MCF 10A (cell line): Measurements from ENCODE around the gene TRIB2. TPM values are rescaled to one million over a fixed set of nuclear protein-coding genes. Genes with fewer than 3 reads are reported as not detected.

Experiments used
- BruUV-seq: library from RNA; stranded (reverse); fragments of 400-500 nt; replicated peaks from 2 replicates; lab custom pipeline; 2021; lab: Mats Ljungman, UMichigan
- CTCF ChIA-PET: fragments of 300-600 bp; sonication (Branson Sonifier 250); formaldehyde crosslinking; extraction: SDS; loops from one replicate; lab custom pipeline; 2021; ENCODE audit warnings: antibody characterized with exemption, inconsistent platforms; lab: Yijun Ruan, JAX
- POLR2A ChIA-PET: fragments of 300-600, 350-650 bp; sonication (Branson Sonifier 250); formaldehyde crosslinking; extraction: SDS; loops from one replicate; lab custom pipeline; 2020; ENCODE audit warnings: antibody characterized with exemption, inconsistent platforms; lab: Yijun Ruan, JAX
- DNase-seq: peaks from one replicate; pipeline ENCODE4 v3.0.0-alpha.2; 2018; ENCODE audit not compliant: unreplicated experiment
- H3K27ac Mint-ChIP-seq: one replicate; pipeline ENCODE4 v1.8.0; 2022; ENCODE audit warnings: mild to moderate bottlenecking, low read depth, mixed read lengths; ENCODE audit not compliant: unreplicated experiment
- H3K27me3 Mint-ChIP-seq: one replicate; pipeline ENCODE4 v1.8.0; 2022; ENCODE audit warnings: mixed read lengths; ENCODE audit not compliant: insufficient read depth, unreplicated experiment
- H3K36me3 Mint-ChIP-seq: one replicate; pipeline ENCODE4 v1.8.0; 2022; ENCODE audit warnings: mild to moderate bottlenecking, moderate library complexity, mixed read lengths; ENCODE audit not compliant: insufficient read depth, unreplicated experiment
- H3K4me1 Mint-ChIP-seq: one replicate; pipeline ENCODE4 v1.8.0; 2022; ENCODE audit warnings: mixed read lengths; ENCODE audit not compliant: insufficient read depth, unreplicated experiment
- H3K4me3 Mint-ChIP-seq: one replicate; pipeline ENCODE4 v1.8.0; 2022; ENCODE audit warnings: mild to moderate bottlenecking, moderate library complexity, mixed read lengths; ENCODE audit not compliant: unreplicated experiment
- H3K9me3 Mint-ChIP-seq: one replicate; pipeline ENCODE4 v1.8.0; 2022; ENCODE audit warnings: mixed read lengths; ENCODE audit not compliant: unreplicated experiment
- intact Hi-C: fragments of 100-400 bp; cut with micrococcal nuclease; formaldehyde crosslinking; loops from 2 replicates; pipeline ENCODE4 v1.14.1; 2022
- total RNA-seq: library from RNA; stranded (reverse); gene quantifications from 2 replicates; pipeline ENCODE4 v1.2.3, GENCODE V29; 2022
- TF ChIP-seq, protein P1 (sequence below): fragments of 200-600 bp; IDR thresholded peaks from one replicate; pipeline ENCODE4 v1.8.0; 2022; ENCODE audit warnings: antibody characterized with exemption, mild to moderate bottlenecking; ENCODE audit not compliant: unreplicated experiment

The TRIB2 gene
- total RNA-seq, 1 experiment from 2014 or later: 12.9 TPM

- H3K9me3 Mint-ChIP-seq: no peaks in the 10 kb centered on the region
- peak overlapping the region; percentile 85 for H3K27ac Mint-ChIP-seq
- ChIA-PET CTCF (interaction anchor here (0.6 to 4.2 kb wide), 38 partner anchors 11 to 887 kb away, joined by 3 to 58 read pairs (median 4); no protein-coding TSS in a partner anchor), POLR2A (interaction anchor here (0.5 to 4.4 kb wide), 26 partner anchors 12 to 886 kb away, joined by 3 to 44 read pairs (median 4); no protein-coding TSS in a partner anchor)
- TF ChIP-seq, protein P1, sequence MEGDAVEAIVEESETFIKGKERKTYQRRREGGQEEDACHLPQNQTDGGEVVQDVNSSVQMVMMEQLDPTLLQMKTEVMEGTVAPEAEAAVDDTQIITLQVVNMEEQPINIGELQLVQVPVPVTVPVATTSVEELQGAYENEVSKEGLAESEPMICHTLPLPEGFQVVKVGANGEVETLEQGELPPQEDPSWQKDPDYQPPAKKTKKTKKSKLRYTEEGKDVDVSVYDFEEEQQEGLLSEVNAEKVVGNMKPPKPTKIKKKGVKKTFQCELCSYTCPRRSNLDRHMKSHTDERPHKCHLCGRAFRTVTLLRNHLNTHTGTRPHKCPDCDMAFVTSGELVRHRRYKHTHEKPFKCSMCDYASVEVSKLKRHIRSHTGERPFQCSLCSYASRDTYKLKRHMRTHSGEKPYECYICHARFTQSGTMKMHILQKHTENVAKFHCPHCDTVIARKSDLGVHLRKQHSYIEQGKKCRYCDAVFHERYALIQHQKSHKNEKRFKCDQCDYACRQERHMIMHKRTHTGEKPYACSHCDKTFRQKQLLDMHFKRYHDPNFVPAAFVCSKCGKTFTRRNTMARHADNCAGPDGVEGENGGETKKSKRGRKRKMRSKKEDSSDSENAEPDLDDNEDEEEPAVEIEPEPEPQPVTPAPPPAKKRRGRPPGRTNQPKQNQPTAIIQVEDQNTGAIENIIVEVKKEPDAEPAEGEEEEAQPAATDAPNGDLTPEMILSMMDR: peak; percentile 71
- BruUV-seq: TSS peak; percentile 60
- intact Hi-C loops: loop anchor here (1.0 to 10.0 kb wide), 12 partner anchors 94 to 759 kb away; no protein-coding TSS in a partner anchor
- H3K27me3 Mint-ChIP-seq: no peaks in the 10 kb centered on the region
- peak overlapping the region; percentile 95 for H3K4me3 Mint-ChIP-seq
- peak; percentile 94 for DNase-seq
- peaks cover 47% of the 10 kb centered on the region for H3K4me1 Mint-ChIP-seq
- H3K36me3 Mint-ChIP-seq: no peaks in the 10 kb centered on the region
Measured at GRCh38 chr2:12716032-12716281, 779 bp upstream of the TRIB2 start.

DNA sequence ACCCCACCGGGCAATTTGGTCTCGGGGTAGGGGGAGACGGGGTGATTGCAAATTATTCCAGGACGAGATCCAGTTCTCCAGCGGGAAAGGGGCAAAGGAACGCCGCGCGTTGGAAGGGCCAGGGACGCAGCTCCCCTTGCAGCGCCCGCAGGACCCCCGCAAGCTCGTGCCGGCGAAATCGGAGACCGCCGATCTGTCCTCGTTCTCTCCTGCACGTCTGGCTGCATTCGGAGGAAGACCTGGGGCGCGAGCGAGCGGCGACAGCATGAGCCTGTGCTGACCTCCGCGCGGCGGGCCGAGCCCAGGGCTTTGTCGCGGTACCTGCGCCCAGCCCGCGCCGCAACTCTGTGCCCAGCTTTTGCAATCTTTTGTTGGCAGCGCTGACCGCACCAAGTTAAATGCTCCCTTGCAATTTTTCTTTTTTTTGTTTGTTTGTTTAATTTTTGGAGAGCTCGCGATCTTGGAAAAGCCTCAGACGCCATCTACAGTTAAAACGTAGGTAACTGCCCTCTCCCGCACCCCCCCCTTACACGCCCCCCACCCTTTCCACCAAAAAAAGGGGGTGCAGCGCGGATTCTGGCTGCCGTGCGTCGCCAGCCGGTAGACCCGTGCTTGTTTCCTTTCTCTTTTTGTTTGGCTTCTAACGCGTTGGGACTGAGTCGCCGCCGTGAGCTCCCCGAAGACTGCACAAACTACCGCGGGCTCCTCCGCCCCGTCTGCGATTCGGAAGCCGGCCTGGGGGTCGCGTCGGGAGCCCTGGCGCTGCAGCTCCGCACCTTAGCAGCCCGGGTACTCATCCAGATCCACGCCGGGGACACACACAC, 667 bp downstream of the TRIB2 start:
- no peaks in the 10 kb centered on the region for H3K9me3 Mint-ChIP-seq
- TSS peak; percentile 22 for BruUV-seq
- TF ChIP-seq, protein P1: peak; percentile 64
- peak overlapping the region; percentile 95 for H3K4me3 Mint-ChIP-seq
- peak; percentile 78 for DNase-seq
- ChIA-PET CTCF (interaction anchor here (0.6 to 4.2 kb wide), 40 partner anchors 12 to 888 kb away, joined by 3 to 58 read pairs (median 3); no protein-coding TSS in a partner anchor), POLR2A (interaction anchor here (0.6 to 4.4 kb wide), 32 partner anchors 14 to 893 kb away, joined by 3 to 44 read pairs (median 4); no protein-coding TSS in a partner anchor)
- no peaks in the 10 kb centered on the region for H3K36me3 Mint-ChIP-seq
- H3K27me3 Mint-ChIP-seq: no peaks in the 10 kb centered on the region
- H3K27ac Mint-ChIP-seq: peak overlapping the region; percentile 85
- peaks cover 47% of the 10 kb centered on the region for H3K4me1 Mint-ChIP-seq
- intact Hi-C loops: loop anchor here (1.0 to 10.0 kb wide), 13 partner anchors 95 to 887 kb away; no protein-coding TSS in a partner anchor

GRCh38 chr2:12718015-12718671, 1.4 kb downstream of the TRIB2 start:
- H3K27me3 Mint-ChIP-seq: no peaks in the 10 kb centered on the region
- ChIA-PET POLR2A (interaction anchor here (0.6 to 4.4 kb wide), 25 partner anchors 15 to 894 kb away, joined by 3 to 44 read pairs (median 4); no protein-coding TSS in a partner anchor), CTCF (interaction anchor here (0.6 to 4.2 kb wide), 18 partner anchors 12 to 888 kb away, joined by 3 to 58 read pairs (median 4); no protein-coding TSS in a partner anchor)
- H3K4me1 Mint-ChIP-seq: peaks cover 44% of the 10 kb centered on the region
- no peaks in the 10 kb centered on the region for H3K9me3 Mint-ChIP-seq
- peak; percentile 60 for DNase-seq
- H3K4me3 Mint-ChIP-seq: peak overlapping the region; percentile 95
- H3K27ac Mint-ChIP-seq: peak overlapping the region; percentile 85
- intact Hi-C loops: loop anchor here (1.0 to 10.0 kb wide), 8 partner anchors 96 to 761 kb away; no protein-coding TSS in a partner anchor
- TF ChIP-seq, protein P1: no peak
- H3K36me3 Mint-ChIP-seq: no peaks in the 10 kb centered on the region
- BruUV-seq: no TSS peak
